Measurements from ENCODE around the gene CAPN9.

- TF ChIP-seq POLR2A (IDR thresholded peaks at IDR 0.05) (no peak), CTCF (IDR thresholded peaks at IDR 0.05 in 4 of 5, conservative IDR thresholded peaks at IDR 0.05 in 1 of 5) (no peak)
Measured at GRCh38 chr1:230818901-230819300, 71.7 kb downstream of the CAPN9 start.

Data from gastrocnemius medialis (tissue), 4 donors.